B cell (primary cell): ENCODE measurements around the gene KIF21B.

ENCODE experiments used
- CTCF ChIP-seq: fragments of 200-600 bp; IDR thresholded peaks from one replicate; pipeline ENCODE4 v1.8.0; 2022; ENCODE audit warnings: antibody characterized with exemption, mild to moderate bottlenecking
- EZH2 ChIP-seq: IDR thresholded peaks from 2 replicates; pipeline ENCODE4 v1.6.1; 2012; ENCODE audit warnings: borderline replicate concordance, low read depth, mild to moderate bottlenecking, moderate library complexity, low read length; ENCODE audit not compliant: insufficient read depth, poor library complexity, severe bottlenecking

GRCh38 chr1:201065686-201066085, 42.2 kb upstream of the KIF21B start:
- no peak for TF ChIP-seq CTCF
- no peak for TF ChIP-seq EZH2
